ENCODE data around the gene PTPRK. TPM values are rescaled to one million over a fixed set of nuclear protein-coding genes. Genes with fewer than 3 reads are reported as not detected.

Gene PTPRK
- total and polyA plus RNA-seq, 10 of the 15 experiments (the other 5 are each of a cell fraction or from before 2014, with no cell fraction given), result 0.23 to 1.9 (median 0.55) TPM

GRCh38 chr6:128131036-128131435, 389.4 kb downstream of the PTPRK start:
- Histone ChIP-seq H2AFZ (ENCODE audit: control insufficient read depth, low read depth, low read length) (no peak overlapping the region), H3K9me3 (replicated peaks; ENCODE audit: control insufficient read depth, insufficient read depth, low read length) (no peaks in the 10 kb centered on the region), H3K4me1 (ENCODE audit: control insufficient read depth, insufficient read depth, low read length) (no peaks in the 10 kb centered on the region), H3K4me2 (ENCODE audit: control insufficient read depth, insufficient read depth) (no peak overlapping the region), H3K27me3 (replicated peaks in 1 of 2; ENCODE audit: control insufficient read depth in 2 of 2, insufficient read depth in 2 of 2, low read length in 1 of 2) (no peaks in the 10 kb centered on the region), H3K27ac (ENCODE audit: control insufficient read depth, insufficient read depth) (no peak overlapping the region), H3K36me3 (ENCODE audit: control insufficient read depth in 2 of 2, insufficient read depth in 2 of 2, low read length in 1 of 2) (no peaks in the 10 kb centered on the region), H3K9ac (ENCODE audit: control insufficient read depth, insufficient read depth, low read length) (no peak overlapping the region), H3K4me3 (no peak overlapping the region), H4K20me1 (ENCODE audit: control insufficient read depth, insufficient read depth) (no peaks in the 10 kb centered on the region), H3K79me2 (ENCODE audit: control insufficient read depth, insufficient read depth, low read length) (no peaks in the 10 kb centered on the region)
- WGBS (ENCODE audit: insufficient coverage, insufficient replicate concordance, low lambda C conversion rate, missing lambda C conversion rate), result 54% methylated on average over 4 of the region's 4 CpGs
- in situ Hi-C loops (cut with MboI), result no loop called here
- intact Hi-C loops (cut with micrococcal nuclease; ENCODE audit: unreplicated experiment), result no loop called here
- ChIA-PET CTCF (interaction anchor here (1.0 to 1.5 kb wide), 2 partner anchors 24 to 394 kb away, joined by 3 to 5 read pairs; no protein-coding TSS in a partner anchor), POLR2A (no interaction called here), SMC1A (ENCODE audit: uncharacterized antibody, unreplicated experiment) (no interaction called here), RAD21 (ENCODE audit: unreplicated experiment) (no interaction called here)
- TF ChIP-seq REST (IDR thresholded peaks at IDR 0.05; ENCODE audit: low read depth, low read length) (no peak), RFX5 (IDR thresholded peaks at IDR 0.05; ENCODE audit: low read depth, low read length) (no peak)
- no peak for ATAC-seq
- no peak for DNase-seq (ENCODE audit: low read depth, low spot score)
- BruUV-seq (replicated peaks), result no TSS peak
- no peak for FAIRE-seq

- ATAC-seq, result no peak
- Histone ChIP-seq H3K9ac (ENCODE audit: control insufficient read depth, insufficient read depth, low read length) (no peak overlapping the region), H3K36me3 (ENCODE audit: control insufficient read depth in 2 of 2, insufficient read depth in 2 of 2, low read length in 1 of 2) (no peaks in the 10 kb centered on the region), H3K4me1 (ENCODE audit: control insufficient read depth, insufficient read depth, low read length) (no peaks in the 10 kb centered on the region), H3K27ac (ENCODE audit: control insufficient read depth, insufficient read depth) (no peak overlapping the region), H3K27me3 (replicated peaks in 1 of 2; ENCODE audit: control insufficient read depth in 2 of 2, insufficient read depth in 2 of 2, low read length in 1 of 2) (no peaks in the 10 kb centered on the region), H4K20me1 (ENCODE audit: control insufficient read depth, insufficient read depth) (no peaks in the 10 kb centered on the region), H2AFZ (ENCODE audit: control insufficient read depth, low read depth, low read length) (no peak overlapping the region), H3K4me3 (no peak overlapping the region), H3K79me2 (ENCODE audit: control insufficient read depth, insufficient read depth, low read length) (no peaks in the 10 kb centered on the region), H3K9me3 (replicated peaks; ENCODE audit: control insufficient read depth, insufficient read depth, low read length) (no peaks in the 10 kb centered on the region), H3K4me2 (ENCODE audit: control insufficient read depth, insufficient read depth) (no peak overlapping the region)
- ChIA-PET CTCF (no interaction called here), SMC1A (ENCODE audit: uncharacterized antibody, unreplicated experiment) (interaction anchor here (0.6 kb wide), 1 partner anchor 354 kb away, joined by 3 read pairs; no protein-coding TSS in a partner anchor), POLR2A (no interaction called here), RAD21 (ENCODE audit: unreplicated experiment) (no interaction called here)
- in situ Hi-C loops (cut with MboI), result no loop called here
- no peak for FAIRE-seq
- BruUV-seq (replicated peaks), result no TSS peak
- no peak for DNase-seq (ENCODE audit: low read depth, low spot score)
- intact Hi-C loops (cut with micrococcal nuclease; ENCODE audit: unreplicated experiment), result no loop called here
- TF ChIP-seq ATF7 (IDR thresholded peaks at IDR 0.05; ENCODE audit: low read depth) (no peak), NFXL1 (IDR thresholded peaks at IDR 0.05; ENCODE audit: borderline replicate concordance) (no peak), MEF2B (IDR thresholded peaks at IDR 0.05; ENCODE audit: partially characterized antibody, poor library complexity, severe bottlenecking) (no peak), ESRRA (IDR thresholded peaks at IDR 0.05; ENCODE audit: low read length) (no peak), E4F1 (IDR thresholded peaks at IDR 0.05; ENCODE audit: borderline replicate concordance, partially characterized antibody) (no peak), HDAC6 (IDR thresholded peaks at IDR 0.05; ENCODE audit: unreplicated experiment) (no peak), ZBTB33 (IDR thresholded peaks at IDR 0.05) (no peak)
Observed at GRCh38 chr6:128129679-128130078, 390.7 kb downstream of the PTPRK start.

All from GM12878 (cell line).